DMS114 treated with DMSO at 0.1 percent for 48 hours (cell line): ENCODE data around the gene STARD4.

ENCODE experiments used
- DNase-seq: peaks from one replicate; lab custom pipeline; 2025; ENCODE audit not compliant: unreplicated experiment; lab: John Stamatoyannopoulos, UW

The STARD4 gene

GRCh38 chr5:111530298-111530740 is 18.0 kb upstream of the STARD4 start:
- DNase-seq: no peak

- DNase-seq: no peak
These were observed 15.7 kb upstream of the STARD4 start for GRCh38 chr5:111528056-111528455.

GRCh38 chr5:111520908-111521307 is 8.6 kb upstream of the STARD4 start:
- no peak for DNase-seq

GRCh38 chr5:111518777-111519176 is 6.4 kb upstream of the STARD4 start:
- DNase-seq: no peak

- DNase-seq: no peak
These were observed 5.6 kb upstream of the STARD4 start for GRCh38 chr5:111517853-111518501.

GRCh38 chr5:111514087-111514486 is 1.8 kb upstream of the STARD4 start:
- DNase-seq: no peak

GRCh38 chr5:111513131-111513520 is 791 bp upstream of the STARD4 start:
- no peak for DNase-seq

GRCh38 chr5:111511831-111512374 is 432 bp downstream of the STARD4 start:
- no peak for DNase-seq

GRCh38 chr5:111511174-111511830 is 1.0 kb downstream of the STARD4 start:
- no peak for DNase-seq

GRCh38 chr5:111509119-111509518 is 3.2 kb downstream of the STARD4 start:
- no peak for DNase-seq

- DNase-seq: no peak
These were observed 5.1 kb downstream of the STARD4 start for GRCh38 chr5:111507276-111507675.

GRCh38 chr5:111505096-111505495 is 7.2 kb downstream of the STARD4 start:
- no peak for DNase-seq

- no peak for DNase-seq
These were observed 9.4 kb downstream of the STARD4 start for GRCh38 chr5:111502956-111503355.

GRCh38 chr5:111498346-111498745 is 14.0 kb downstream of the STARD4 start:
- no peak for DNase-seq

GRCh38 chr5:111495159-111495558 is 17.2 kb downstream of the STARD4 start:
- no peak for DNase-seq

GRCh38 chr5:111494355-111494999 is 17.9 kb downstream of the STARD4 start:
- no peak for DNase-seq

- DNase-seq: no peak
These were observed 19.3 kb downstream of the STARD4 start for GRCh38 chr5:111493031-111493430.

GRCh38 chr5:111488353-111488752 is 24.0 kb downstream of the STARD4 start:
- no peak for DNase-seq

GRCh38 chr5:111486926-111487325 is 25.4 kb downstream of the STARD4 start:
- no peak for DNase-seq

- DNase-seq: no peak
These were observed 26.3 kb downstream of the STARD4 start for GRCh38 chr5:111486055-111486454.

- DNase-seq: no peak
These were observed 32.0 kb downstream of the STARD4 start for GRCh38 chr5:111480346-111480745.

- DNase-seq: no peak
These were observed 33.4 kb downstream of the STARD4 start for GRCh38 chr5:111478898-111479297.
